HepG2 (cell line): ENCODE results near the gene ARHGAP45. TPM values are rescaled to one million over a fixed set of nuclear protein-coding genes. Genes with fewer than 3 reads are reported as not detected.

Experiments used
- EZH2 ChIP-seq: conservative IDR thresholded peaks from 2 replicates; pipeline ENCODE4 v1.6.1; 2012; ENCODE audit warnings: mild to moderate bottlenecking, low read depth, low read length, moderate library complexity
- FOXK1 ChIP-seq: sonication (generic); formaldehyde crosslinking; IDR thresholded peaks from 2 replicates; pipeline ENCODE4 v1.4.0; 2020; ENCODE audit warnings: low read depth, missing genetic modification reagents, borderline replicate concordance
- KLF15 ChIP-seq: sonication (generic); formaldehyde crosslinking; IDR thresholded peaks from 2 replicates; pipeline ENCODE4 v1.8.1; 2023; ENCODE audit warnings: borderline replicate concordance, mild to moderate bottlenecking, inconsistent platforms, missing genetic modification reagents, mixed read lengths
- NCOR1 ChIP-seq: fragments of 200-600 bp; sonication (generic); IDR thresholded peaks from 2 replicates; pipeline ENCODE4 v1.7.0; 2017; ENCODE audit warnings: antibody characterized with exemption, low read length, borderline replicate concordance
- PHF5A ChIP-seq: IDR thresholded peaks from one replicate; pipeline ENCODE4 v1.6.1; 2018; ENCODE audit warnings: low read depth, missing genetic modification reagents; ENCODE audit not compliant: unreplicated experiment
- SMAD3 ChIP-seq: sonication (generic); formaldehyde crosslinking; IDR thresholded peaks from 2 replicates; pipeline ENCODE4 v1.4.0; 2020; ENCODE audit warnings: missing genetic modification reagents
- XRCC5 ChIP-seq: fragments of 200-400 bp; formaldehyde crosslinking; optimal IDR thresholded peaks from 2 replicates; pipeline ENCODE3; 2017; ENCODE audit warnings: mild to moderate bottlenecking, low read length
- ZKSCAN5 ChIP-seq: sonication (generic); formaldehyde crosslinking; IDR thresholded peaks from 2 replicates; pipeline ENCODE4 v1.5.1; 2020; ENCODE audit warnings: mild to moderate bottlenecking, missing genetic modification reagents
- ZNF678 ChIP-seq: sonication (generic); formaldehyde crosslinking; IDR thresholded peaks from 2 replicates; pipeline ENCODE4 v1.4.0; 2020; ENCODE audit warnings: mild to moderate bottlenecking, missing genetic modification reagents
- polyA plus RNA-seq, 8 experiments: library from polyadenylated mRNA; depleted of rRNA in 3 of 8; stranded (reverse) in 7 of 8; unstranded in 1 of 8; fragments of >200 nt; fragmentation: Illumina TruSeq in 4 of 8; extraction: Trizol in 4 of 8; gene quantifications; 2 replicates each; pipeline versions ENCODE4 v1.2.1 to v1.2.3, GENCODE V29; 2011 to 2016; ENCODE audit warnings: low read depth in 4 of 8, missing spikeins in 1 of 8, mixed read lengths in 1 of 8; ENCODE audit not compliant: insufficient read depth in 1 of 8
- total RNA-seq, 5 experiments: library from RNA; depleted of rRNA; stranded (reverse); fragments of >200 nt; fragmentation: Illumina TruSeq; extraction: Trizol; gene quantifications; 2 replicates each; pipeline ENCODE4 v1.2.3, GENCODE V29; 2016; ENCODE audit warnings: low read depth in 1 of 5
- TF ChIP-seq, protein P1 (sequence below): sonication (generic); formaldehyde crosslinking; conservative IDR thresholded peaks from 2 replicates; pipeline ENCODE4 v1.8.0; 2022; ENCODE audit warnings: mild to moderate bottlenecking, moderate library complexity, missing genetic modification reagents
- TF ChIP-seq, protein P2 (sequence below): sonication (generic); formaldehyde crosslinking; IDR thresholded peaks from 2 replicates; pipeline ENCODE4 v1.4.0; 2020; ENCODE audit warnings: mild to moderate bottlenecking, missing genetic modification reagents
- TF ChIP-seq, protein P3 (sequence below): IDR thresholded peaks from 2 replicates; pipeline ENCODE4 v1.6.1; 2016; ENCODE audit warnings: missing genetic modification reagents, missing compliant biosample characterization
- TF ChIP-seq, protein P4 (sequence below): sonication (generic); formaldehyde crosslinking; IDR thresholded peaks from 2 replicates; pipeline ENCODE4 v1.4.0; 2020; ENCODE audit warnings: missing genetic modification reagents

The ARHGAP45 gene
- total and polyA plus RNA-seq, 2 of the 13 experiments (the other 11 are each of a cell fraction or from before 2014, with no cell fraction given): 0.84 to 32.0 TPM

DNA sequence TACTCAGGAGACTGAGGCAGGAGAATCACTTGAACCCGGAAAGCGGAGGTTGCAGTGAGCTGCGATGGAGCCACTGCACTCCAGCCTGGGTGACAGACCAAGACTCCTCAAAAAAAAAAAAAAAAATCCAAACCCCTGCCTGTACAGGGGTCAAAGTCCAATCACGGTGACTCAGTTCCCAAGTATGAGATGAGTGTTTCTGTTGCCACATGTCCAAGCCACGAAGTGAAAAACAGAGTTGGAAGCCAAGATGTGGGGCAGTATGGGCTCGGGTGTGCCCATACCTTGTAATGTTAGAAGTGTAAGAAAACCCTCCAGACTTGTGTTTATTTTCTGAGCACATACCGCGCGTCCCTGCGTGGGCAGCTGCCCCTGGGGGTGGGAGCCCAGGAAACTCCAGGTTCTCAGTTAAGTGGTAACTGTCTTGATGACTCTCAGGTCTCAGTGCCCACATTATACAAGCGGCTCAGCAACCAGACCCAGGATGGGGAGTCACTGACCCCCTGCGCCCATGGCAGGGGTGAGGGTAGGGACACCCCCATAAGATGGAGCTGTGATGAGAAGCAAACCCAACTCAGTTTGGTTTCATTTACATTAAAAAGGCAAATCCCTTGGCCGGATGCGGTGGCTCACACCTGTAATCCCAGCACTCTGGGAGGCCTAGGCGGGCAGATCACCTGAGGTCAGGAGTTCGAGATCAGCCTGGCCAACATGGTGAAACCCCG, 35.6 kb downstream of the ARHGAP45 start (continued):
- no peak for TF ChIP-seq XRCC5
- TF ChIP-seq ZNF678 (CRISPR knock-in tag): no peak
- TF ChIP-seq PHF5A (CRISPR knock-in tag): no peak
- TF ChIP-seq KLF15 (CRISPR knock-in tag): no peak
- TF ChIP-seq NCOR1: peak; percentile 84
- TF ChIP-seq, protein P1, sequence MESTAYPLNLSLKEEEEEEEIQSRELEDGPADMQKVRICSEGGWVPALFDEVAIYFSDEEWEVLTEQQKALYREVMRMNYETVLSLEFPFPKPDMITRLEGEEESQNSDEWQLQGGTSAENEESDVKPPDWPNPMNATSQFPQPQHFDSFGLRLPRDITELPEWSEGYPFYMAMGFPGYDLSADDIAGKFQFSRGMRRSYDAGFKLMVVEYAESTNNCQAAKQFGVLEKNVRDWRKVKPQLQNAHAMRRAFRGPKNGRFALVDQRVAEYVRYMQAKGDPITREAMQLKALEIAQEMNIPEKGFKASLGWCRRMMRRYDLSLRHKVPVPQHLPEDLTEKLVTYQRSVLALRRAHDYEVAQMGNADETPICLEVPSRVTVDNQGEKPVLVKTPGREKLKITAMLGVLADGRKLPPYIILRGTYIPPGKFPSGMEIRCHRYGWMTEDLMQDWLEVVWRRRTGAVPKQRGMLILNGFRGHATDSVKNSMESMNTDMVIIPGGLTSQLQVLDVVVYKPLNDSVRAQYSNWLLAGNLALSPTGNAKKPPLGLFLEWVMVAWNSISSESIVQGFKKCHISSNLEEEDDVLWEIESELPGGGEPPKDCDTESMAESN: no peak
- peak; percentile 10; the same call in 1 of the 2 replicates for TF ChIP-seq FOXK1
- TF ChIP-seq, protein P2, sequence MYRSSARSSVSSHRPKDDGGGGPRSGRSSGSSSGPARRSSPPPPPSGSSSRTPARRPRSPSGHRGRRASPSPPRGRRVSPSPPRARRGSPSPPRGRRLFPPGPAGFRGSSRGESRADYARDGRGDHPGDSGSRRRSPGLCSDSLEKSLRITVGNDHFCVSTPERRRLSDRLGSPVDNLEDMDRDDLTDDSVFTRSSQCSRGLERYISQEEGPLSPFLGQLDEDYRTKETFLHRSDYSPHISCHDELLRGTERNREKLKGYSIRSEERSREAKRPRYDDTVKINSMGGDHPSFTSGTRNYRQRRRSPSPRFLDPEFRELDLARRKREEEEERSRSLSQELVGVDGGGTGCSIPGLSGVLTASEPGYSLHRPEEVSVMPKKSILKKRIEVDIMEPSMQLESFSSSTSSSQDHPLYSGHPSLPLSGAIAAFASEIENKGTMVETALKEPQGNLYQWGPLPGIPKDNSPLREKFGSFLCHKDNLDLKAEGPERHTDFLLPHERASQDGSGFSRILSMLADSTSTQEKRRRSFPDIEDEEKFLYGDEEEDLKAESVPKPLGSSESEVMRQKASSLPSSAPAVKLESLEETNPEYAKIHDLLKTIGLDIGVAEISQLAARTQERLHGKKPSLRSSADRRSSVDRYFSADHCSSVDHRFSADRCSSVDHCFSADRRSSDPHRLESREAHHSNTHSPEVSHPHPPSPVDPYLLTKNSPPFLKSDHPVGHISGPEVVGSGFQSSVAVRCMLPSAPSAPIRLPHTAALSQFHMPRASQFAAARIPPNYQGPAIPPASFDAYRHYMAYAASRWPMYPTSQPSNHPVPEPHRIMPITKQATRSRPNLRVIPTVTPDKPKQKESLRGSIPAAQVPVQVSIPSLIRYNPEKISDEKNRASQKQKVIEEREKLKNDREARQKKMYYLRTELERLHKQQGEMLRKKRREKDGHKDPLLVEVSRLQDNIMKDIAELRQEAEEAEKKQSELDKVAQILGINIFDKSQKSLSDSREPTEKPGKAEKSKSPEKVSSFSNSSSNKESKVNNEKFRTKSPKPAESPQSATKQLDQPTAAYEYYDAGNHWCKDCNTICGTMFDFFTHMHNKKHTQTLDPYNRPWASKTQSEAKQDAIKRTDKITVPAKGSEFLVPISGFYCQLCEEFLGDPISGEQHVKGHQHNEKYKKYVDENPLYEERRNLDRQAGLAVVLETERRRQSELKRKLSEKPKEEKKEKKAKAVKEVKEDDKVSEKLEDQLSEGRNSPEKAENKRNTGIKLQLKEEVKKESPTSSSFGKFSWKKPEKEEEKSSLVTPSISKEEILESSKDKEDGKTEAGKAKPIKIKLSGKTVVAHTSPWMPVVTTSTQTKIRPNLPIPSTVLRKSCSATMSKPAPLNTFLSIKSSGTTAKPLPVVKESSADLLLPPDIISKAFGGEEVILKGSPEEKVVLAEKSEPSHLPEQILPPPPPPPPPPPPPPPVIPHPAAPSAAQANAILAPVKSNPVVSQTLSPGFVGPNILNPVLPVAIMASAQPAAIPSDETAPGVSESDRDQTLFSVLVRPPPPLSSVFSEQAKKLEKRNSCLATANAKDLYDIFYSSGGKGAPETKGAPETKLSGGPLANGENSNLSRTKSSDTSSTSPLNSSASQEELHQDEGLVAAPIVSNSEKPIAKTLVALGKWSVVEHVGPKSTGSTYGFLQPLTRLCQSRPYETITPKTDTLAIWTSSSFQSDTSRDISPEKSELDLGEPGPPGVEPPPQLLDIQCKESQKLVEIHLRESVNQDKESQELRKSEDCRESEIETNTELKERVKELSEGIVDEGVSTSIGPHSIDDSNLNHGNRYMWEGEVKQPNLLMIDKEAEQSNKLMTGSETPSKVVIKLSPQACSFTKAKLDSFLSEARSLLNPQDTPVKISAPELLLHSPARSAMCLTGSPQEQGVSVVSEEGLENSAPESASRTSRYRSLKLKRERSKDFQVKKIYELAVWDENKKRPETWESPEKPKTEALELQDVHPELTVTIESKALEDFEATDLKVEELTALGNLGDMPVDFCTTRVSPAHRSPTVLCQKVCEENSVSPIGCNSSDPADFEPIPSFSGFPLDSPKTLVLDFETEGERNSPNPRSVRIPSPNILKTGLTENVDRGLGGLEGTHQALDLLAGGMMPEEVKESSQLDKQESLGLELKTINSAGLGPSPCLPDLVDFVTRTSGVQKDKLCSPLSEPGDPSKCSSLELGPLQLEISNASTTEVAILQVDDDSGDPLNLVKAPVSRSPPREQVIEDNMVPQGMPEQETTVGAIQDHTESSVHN: no peak
- no peak for TF ChIP-seq EZH2
- TF ChIP-seq, protein P3, sequence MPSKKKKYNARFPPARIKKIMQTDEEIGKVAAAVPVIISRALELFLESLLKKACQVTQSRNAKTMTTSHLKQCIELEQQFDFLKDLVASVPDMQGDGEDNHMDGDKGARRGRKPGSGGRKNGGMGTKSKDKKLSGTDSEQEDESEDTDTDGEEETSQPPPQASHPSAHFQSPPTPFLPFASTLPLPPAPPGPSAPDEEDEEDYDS (CRISPR knock-in tag): no peak; the same call in 1 of the 2 replicates
- TF ChIP-seq SMAD3: no peak
- TF ChIP-seq, protein P4, sequence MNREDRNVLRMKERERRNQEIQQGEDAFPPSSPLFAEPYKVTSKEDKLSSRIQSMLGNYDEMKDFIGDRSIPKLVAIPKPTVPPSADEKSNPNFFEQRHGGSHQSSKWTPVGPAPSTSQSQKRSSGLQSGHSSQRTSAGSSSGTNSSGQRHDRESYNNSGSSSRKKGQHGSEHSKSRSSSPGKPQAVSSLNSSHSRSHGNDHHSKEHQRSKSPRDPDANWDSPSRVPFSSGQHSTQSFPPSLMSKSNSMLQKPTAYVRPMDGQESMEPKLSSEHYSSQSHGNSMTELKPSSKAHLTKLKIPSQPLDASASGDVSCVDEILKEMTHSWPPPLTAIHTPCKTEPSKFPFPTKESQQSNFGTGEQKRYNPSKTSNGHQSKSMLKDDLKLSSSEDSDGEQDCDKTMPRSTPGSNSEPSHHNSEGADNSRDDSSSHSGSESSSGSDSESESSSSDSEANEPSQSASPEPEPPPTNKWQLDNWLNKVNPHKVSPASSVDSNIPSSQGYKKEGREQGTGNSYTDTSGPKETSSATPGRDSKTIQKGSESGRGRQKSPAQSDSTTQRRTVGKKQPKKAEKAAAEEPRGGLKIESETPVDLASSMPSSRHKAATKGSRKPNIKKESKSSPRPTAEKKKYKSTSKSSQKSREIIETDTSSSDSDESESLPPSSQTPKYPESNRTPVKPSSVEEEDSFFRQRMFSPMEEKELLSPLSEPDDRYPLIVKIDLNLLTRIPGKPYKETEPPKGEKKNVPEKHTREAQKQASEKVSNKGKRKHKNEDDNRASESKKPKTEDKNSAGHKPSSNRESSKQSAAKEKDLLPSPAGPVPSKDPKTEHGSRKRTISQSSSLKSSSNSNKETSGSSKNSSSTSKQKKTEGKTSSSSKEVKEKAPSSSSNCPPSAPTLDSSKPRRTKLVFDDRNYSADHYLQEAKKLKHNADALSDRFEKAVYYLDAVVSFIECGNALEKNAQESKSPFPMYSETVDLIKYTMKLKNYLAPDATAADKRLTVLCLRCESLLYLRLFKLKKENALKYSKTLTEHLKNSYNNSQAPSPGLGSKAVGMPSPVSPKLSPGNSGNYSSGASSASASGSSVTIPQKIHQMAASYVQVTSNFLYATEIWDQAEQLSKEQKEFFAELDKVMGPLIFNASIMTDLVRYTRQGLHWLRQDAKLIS (CRISPR knock-in tag): no peak
- TF ChIP-seq ZKSCAN5 (CRISPR knock-in tag): no peak
